CD4-positive, alpha-beta T cell treated with Interleukin-15 for 1 hour (primary cell): ENCODE measurements around the gene COX10.
"Not testable (repeated sequence)": the region's sequence is repeated elsewhere in the genome, so short reads cannot be mapped to it uniquely, and the experiment has no call there.

Experiments used
- DNase-seq: peaks from one replicate; pipeline ENCODE4 v3.0.0-alpha.2; 2020

COX10 gene

DNA sequence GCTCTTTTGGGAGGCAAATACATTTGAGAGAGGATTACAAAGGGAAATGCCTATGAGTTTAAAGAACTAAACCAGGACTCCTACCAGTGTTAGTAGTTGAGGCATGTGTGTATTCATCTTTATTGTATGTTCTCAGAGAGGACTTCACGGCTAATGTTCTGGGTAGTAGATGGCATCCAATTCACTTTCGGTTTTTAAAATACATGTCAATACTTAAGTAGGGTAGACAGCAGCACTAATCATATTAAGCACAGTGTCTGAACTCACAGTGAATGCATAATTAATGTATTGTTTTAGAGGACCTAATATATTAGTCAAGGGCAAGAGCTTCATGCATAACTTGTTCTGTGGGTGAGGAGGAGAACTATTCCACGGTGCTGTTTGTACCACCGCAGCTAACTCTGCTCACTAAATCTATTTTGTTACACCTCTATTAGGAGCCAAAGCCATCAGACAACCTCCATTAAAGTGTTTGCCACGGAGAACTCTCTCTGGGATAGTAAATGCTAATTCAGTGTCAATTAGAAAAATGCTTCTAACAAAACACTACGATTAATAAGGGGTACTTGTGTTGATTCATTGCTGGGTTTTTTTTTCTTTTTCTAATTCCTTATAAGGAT, 56.3 kb downstream of the COX10 start:
- DNase-seq: no peak

DNA sequence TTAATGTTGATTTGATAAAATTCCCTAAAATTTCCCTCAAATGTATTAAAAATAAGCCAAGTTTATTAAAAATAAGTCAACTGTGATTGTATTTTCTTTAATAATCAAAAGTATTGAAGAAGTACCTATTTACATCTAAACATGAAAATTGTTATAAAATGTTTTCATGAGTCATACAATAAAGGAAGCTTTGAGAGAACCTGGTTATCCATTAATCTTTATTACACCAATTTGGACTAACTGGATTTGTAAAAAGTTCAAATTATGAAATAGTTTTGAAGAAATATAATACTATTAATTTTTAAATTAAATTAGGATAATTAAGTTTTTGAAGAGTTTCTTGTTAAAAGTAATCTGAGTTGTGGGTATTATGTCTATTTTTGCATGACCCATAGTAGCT, 63.8 kb downstream of the COX10 start:
- DNase-seq: no peak

DNA sequence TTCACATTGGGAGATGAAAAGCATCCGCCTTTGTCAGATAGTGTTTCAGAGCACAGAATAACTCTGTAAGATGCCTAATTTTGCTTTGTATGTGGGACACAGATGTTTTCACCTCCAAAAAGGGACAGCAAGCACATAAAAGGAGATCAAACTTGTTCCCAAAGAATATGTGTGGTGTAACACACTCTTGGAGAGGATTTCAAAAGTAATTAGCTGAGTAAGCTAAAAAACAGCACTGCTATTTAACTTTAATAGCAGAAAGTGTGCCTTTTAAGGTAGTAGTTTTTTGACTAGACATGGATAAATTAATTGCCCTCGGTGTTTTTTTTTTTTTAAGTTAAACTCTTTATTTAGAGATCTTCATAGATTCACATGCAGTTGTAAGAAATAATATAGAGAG, 65.2 kb downstream of the COX10 start:
- no peak for DNase-seq

DNA sequence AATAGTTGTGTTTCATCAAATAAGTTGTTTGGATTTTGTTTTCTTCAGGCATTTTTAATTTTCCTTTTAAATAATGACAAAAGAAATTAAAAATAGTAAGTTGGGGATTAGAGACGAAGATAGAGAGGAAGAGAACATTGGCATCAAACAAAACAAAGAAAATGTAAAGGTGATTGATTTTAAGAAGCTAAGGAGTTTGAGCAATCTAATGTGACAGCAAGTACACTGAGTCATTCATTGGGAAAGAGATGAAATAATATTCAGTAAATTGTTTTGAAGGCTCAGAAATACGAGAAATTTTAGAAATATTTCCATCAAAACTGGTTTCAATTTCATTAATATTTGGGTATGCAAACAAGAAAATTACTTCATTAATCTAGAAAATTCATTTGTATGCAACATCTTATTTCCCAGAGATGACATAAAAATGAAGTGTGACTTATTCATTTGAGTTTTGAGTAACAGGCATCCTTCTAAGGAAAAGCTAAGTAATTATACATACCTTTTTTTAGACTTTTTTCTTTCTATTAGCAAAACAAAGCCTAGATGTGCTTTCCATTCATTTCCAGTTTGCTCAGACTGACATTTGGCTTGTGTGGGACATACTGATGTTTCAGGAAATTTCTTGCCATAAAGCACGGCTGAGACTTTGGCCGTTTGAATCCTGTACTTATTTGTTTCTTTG, 66.7 kb downstream of the COX10 start:
- DNase-seq: no peak

DNA sequence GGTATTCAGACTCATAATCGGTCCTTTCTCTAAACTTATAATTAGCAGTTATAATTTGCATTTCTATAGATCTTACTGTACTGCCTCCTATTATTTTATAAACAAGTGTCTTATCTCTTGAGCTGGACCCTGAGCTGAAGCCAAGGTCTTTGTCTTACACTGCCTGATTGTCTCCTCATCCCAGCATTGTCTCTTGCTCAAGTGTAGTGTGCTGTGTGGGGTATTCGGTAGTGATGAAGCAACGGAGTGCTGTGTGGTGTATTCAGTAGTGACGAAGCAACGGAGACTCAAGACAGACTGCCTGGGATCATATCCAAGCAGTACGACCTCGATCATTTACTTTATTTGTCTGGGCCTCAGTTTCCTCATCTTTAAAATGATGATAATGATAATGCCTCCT, 69.3 kb downstream of the COX10 start:
- no peak for DNase-seq

DNA sequence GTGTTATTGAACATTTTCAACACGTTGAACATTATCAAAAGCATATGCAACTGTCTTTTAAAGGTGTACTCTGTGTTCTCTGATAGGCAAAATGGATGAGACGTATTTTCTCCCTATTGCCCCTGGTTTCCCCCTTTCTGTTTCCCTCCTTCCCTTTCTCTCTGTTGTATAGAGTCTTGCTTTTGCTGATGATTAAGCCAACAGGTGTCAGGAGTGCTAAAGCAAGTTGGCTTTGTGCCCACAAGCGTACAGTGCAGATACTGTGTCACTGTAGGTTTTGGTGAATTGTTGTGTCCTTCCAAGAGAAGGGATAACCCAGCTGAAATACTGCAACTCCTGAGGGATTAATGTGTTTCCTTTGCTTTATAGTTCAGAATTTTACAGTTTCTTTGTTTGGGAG, 74.4 kb downstream of the COX10 start:
- DNase-seq: no peak

DNA sequence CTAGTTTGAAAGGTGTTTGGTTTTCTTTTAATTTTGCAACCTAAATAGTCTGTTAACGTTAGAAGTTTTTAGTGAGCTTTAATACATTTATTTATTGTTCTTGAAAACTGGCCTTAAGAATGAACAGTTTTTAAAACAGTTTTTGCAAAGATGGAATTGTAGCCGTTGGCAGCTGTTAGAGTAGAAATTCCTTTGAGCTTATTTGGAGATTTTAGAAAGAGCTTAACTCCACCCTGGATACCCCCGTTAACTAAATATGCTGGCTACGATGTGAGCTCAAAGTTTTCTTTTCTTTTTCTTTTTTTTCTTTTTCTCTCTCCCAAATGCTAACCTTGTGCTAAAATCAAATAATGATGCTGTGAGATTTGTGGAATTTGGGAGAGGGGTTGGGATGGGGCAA, 75.2 kb downstream of the COX10 start:
- DNase-seq: no peak

DNA sequence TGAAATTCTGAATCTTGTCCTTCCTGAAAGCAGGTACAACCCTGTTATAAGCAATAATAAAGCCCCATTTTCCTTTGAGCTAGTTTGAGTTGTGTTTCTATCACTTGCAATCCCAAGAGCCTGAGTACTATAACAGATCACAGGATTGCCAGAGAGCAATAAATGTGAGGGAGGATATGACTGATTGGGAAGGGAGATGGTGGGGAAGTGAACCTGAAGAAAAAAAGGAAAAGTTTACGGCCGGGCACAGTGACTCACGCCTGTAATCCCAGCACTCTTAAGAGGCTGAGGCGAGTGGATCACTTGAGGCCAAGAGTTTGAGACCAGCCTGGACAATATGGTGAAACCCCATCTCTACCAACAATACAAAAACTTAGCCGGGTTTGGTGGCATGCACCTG, 80.4 kb downstream of the COX10 start:
- DNase-seq: no peak

DNA sequence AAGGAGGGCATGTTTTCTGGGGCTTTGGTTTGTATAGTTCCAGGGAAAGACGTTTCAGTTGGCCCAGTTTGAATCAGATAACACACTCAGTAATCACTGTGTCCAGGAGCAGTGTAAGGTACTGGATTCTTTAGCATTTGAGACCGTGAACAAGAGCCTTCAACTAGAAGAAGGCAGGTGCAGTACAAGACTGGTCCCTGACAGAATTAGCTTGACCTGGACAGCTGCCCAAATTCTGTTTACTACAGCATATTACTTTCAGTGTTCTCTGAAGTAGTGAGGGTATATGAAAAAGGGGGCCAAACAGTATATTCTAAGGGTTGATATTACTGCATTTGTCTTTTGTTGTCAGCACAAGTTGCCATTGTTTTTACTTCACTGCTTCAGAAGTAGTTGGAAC, 81.3 kb downstream of the COX10 start:
- DNase-seq: no peak

DNA sequence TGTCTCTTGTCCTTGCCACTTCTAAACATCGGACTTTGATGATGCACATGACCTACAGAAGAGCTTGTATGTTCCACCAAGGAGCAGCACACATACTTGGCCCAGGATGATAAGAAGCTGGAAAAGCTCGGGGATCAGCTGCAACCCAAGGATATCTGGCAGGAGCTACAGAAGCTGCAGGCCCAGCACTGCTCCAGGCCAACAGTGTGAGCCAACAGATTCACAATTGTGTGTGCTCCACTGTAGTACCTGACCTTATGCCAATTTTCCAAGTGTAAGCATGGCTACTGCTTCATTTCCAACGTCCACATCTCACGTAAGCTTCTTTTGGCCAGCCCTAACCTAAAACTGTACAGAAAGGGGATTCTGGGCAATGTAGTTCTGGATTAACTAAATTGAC, 83.4 kb downstream of the COX10 start:
- no peak for DNase-seq

DNA sequence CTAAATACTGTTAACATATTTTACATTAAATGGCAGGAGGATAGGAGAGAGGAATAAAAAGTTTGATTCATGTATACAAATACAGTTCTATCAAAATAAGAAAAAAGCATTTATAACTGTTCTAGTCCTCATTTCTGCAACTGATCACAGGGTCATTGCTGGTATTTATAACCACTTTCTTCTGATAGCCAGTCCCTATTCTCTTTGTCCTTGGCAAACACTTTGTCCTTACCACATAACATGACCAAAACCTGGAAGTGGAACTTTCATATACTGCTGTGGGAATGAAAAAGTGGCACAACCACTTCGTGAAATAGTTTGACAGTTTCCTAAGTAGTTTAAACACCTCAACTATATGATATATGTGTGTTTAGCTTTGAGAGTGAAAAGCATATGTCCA, 84.1 kb downstream of the COX10 start:
- DNase-seq: no peak

DNA sequence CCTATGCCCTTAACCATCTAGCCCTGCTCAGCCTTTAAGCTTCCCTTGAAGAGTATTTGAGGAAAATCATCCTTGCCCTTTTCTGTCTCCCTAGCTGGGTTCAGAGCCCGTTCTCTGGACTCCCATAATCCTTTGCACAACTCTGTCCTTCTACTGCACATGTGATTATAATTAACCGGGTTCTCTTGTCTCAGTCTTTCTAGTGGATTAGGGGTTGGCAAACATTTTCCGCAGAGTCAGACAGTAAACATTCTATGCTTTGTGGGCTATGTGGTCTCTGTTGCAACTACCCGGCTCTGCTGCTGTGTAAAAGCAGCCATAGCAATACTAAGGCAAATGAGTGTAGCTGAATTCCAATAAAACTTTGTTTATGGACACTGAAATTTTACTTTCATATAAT, 87.4 kb downstream of the COX10 start:
- DNase-seq: no peak

DNA sequence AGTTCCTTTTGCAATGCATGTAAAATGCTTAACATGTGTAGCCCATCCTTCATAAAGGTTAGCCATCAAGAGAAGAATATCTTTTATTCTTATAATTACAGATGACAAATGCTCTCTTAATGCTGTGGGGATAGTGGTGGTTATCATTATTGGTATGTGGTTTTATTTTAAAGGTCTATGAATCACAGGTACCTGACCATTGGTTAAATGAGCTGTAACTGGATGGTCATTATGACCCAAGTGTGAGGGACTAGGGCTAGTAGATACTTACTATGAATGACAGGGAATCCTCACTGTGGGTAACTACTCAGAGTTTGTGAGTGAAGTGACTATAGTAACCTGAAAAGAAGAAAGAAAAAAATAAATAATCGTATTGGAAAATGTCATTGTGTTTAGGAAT, 88.5 kb downstream of the COX10 start:
- no peak for DNase-seq

DNA sequence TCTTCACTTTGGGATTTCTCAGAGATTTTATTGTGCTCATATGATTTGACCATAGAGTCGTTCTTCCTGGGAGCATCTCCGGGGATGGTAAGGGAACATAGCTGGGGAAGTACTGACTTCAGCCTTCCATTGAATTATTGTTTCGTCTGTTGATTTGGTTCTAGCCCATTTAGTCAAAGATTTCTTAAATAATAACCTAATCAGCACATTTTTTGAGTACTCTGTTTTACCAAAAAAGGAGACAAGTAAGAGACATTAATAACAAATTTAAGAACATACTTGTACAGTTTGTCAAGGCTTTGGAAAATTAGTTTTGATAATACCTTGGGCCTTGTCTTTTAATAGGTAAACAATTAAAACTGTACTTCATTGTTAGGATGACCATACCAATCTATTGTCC, 89.4 kb downstream of the COX10 start:
- no peak for DNase-seq

DNA sequence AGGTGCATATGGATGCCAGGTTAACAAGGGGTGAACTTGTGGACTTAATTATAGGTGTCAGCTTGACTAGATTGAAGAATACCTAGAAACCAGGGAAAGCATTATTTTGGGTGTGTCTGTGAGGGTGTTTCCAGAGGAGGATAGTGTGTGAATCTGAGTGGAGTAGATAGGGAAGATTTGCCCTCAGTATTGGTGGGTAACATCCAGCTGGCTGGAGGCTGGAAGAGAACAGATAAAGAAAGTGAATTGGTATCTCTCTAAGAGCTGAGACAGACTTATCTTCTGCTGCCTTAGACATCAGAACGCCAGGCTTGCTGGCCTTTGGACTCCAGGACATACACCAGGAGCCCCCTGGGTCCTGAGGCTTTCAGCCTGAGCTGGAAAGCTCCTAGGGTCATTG, 92.1 kb downstream of the COX10 start:
- no peak for DNase-seq

DNA sequence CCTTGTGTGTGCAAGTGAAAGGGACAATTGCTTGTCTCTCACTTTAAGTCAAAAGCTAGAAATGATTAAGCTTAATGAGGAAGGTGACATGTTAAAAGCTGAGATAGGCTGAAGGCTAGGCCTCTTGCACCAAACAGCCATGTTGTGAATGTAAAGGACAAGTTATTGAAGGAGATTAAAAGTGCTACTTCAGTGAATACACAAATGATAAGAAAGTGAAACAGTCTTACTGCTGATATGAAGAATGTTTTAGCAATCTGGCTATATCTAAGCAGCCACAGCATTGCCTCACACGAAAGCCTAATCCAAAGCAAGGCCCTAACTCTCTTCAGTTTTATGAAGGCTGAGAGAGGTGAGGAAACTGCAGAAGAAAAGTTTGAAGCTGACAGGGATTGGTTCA, 96.3 kb downstream of the COX10 start:
- no peak for DNase-seq

DNA sequence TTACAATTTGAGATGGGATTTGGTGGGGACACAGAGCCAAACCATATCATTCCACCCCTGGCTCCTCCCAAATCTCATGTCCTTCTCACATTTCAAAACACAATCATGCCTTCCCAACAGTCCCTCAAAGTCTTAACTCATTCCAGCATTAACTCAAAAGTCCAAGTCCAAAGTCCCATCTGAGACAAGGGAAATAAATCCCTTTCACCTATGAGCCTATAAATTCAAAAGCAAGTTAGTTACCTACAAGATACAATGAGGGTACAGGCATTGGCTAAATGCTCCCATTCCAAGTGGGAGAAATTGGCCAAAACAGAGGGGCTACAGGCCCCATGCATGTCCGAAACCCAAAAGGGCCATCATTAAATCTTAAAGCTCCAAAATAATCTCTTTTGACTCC, 98.5 kb downstream of the COX10 start:
- not testable (repeated sequence) for DNase-seq

DNA sequence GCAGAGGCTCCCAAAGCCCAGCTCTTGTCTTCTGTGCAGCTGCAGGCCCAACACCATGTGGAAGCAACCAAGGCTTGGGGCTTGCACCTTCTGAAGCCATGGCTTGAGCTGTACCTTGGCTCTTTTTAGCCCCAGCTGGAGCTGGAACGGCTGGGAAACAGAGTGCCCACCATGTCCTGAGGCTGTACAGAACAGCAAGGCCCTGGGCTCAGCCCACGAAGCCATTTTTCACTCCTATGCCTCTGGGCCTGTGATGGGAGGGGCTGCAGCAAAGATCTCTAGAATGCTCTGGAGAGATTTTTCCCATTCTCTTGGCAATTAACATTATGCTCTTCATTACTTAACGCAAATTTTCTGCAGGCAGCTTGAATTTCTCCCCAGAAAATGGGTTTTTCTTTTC, 99.3 kb downstream of the COX10 start:
- DNase-seq: no peak

DNA sequence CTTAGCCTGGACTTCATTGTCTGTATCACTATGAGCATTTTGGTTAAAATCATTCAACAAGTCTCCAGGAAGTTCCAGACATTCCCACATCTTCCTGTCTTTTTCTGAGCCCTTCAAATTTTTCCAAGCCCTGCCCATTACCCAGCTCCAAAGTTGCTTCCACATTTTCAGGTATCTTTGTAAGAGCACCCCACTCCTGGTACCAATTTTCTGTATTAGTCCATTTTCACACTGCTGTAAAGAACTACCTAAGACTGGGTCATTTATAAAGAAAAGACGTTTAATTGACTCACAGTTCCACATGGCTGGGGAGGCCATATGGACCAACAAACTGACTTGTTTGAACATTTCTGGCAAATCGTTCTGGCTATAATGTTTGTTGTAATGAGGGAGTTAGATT, 100.0 kb downstream of the COX10 start:
- no peak for DNase-seq

DNA sequence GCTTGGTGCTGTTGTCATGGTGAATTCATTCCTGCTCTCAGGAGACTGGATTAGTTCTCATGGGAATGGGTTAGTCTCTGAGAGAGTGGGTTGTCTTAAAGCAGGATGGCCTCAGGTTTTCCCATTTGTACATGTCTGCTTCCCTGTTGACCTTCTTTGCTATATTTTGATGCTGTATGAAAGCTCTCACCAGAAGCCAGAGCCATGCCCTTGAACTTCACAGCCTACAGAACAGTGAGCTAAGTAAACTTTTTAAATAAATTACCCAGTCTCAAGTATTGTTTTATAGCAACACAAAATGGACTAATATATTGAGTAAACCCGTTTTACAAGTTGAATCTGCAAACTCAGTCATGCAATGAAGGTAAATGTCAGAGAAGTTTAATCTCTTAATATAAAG, 100.6 kb downstream of the COX10 start:
- no peak for DNase-seq

DNA sequence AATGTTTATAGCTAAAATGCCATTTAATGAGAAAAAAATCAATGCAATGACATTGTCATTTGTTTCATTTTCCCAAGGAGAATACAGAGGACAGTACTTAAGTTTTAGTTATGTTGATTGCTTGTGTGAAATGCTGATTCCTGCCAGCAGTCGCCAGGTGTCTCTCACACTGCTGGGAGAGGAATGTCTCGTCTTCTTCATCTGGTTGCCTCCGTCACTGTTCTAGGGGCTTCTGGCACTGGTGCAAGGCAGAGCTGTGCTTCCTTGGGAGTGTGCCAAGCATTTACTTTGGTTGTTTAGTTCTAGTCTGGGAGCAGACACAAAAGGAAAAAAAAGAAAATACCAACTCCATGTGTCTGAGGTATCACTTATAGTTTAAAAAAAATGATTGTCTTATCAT, 107.7 kb downstream of the COX10 start:
- not testable (repeated sequence) for DNase-seq

DNA sequence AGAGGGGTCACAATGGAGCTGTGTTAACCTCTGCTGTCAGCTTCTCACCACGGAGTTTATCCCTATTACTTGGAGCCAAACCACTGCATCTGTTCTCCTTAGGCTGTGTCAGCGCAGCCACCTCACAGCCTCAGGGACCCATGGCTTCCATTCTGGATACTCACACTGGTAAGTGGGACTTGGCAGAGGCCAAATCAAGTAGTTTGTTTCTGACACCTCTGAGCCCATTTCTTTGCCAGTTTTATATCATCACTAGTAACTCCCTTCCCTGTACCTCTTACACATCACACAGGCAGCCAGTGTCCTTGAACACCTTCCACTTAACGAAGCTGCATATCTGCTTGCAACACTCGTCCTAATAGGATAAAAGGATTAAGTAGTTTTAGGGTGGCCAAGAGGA, 108.5 kb downstream of the COX10 start:
- not testable (repeated sequence) for DNase-seq

DNA sequence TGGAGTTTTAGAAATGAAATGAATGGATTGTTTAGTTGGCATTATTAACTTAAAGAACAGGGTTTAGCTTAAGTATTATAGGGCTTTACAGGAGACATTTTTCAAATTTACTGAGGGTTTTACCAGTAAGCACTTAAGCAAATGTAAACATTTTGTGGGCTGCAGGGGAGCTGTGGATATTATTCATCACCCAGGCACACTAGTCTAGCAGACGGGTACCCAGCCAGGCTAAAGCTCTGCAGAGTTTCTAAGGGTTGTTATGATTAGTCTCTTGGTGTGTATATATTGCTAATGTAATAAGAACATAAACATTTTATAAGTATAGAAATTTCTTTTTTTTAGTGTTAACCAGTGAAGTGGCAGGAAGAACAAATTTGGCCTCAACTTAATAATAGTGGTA, 110.6 kb downstream of the COX10 start:
- not testable (repeated sequence) for DNase-seq

DNA sequence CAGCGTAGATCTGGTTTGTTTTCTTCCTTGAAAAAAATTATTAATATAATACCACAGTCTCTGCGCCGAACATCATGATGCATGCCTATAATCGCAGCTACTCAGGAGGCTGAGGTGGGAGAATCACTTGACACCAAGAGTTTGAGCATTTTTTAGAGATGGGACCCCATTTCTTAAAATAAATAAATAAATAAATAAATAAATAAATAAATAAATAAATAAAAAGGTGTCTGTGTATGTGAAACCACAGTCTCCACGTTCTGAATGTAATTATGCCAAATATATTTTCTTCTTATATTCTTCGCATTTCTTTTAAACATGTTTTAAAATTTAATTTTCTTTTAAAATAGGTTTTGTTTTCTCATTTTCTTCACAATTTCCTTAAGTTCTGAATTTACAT, 112.8 kb downstream of the COX10 start:
- DNase-seq: not testable (repeated sequence)

DNA sequence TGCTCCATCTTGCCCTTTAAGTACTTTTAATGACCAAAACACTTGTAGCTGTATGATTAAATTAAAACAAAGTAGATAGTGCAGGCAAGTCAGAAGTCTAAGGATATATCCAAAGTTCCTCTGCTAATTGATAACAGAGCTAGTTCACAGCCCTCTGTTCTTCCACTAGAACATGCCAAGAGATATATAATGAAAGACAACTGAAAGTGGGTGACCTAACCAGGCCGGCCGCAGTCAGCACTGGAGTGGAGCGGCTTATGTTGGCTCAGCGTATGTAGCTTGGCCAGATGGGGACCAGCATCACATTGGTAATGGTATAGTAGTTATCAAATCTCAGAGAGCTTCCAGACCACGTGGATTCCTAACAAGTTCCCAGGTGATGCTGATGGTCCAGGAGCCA, 115.2 kb downstream of the COX10 start:
- not testable (repeated sequence) for DNase-seq
